IMR-90 (cell line): ENCODE data around the gene RASA1. TPM values are rescaled to one million over a fixed set of nuclear protein-coding genes. Genes with fewer than 3 reads are reported as not detected.
A peak's percentile ranks its signal among the peaks of the same experiment; 100 is the strongest.

Experiments used
- ATAC-seq: fragments of 200-7000 bp; cut with Tn5 transposase; 2 replicates; pipeline ENCODE4 v1.9.1; 2020; ENCODE audit warnings: low read depth, mild to moderate bottlenecking, moderate library complexity
- BruUV-seq: library from RNA; stranded (reverse); fragments of 400-500 nt; replicated peaks from 2 replicates; lab custom pipeline; 2021; lab: Mats Ljungman, UMichigan
- CTCF ChIA-PET: fragments of 300-600 bp; formaldehyde crosslinking; extraction: SDS; loops from one replicate; lab custom pipeline; 2021; ENCODE audit warnings: antibody characterized with exemption; lab: Yijun Ruan, JAX
- POLR2A ChIA-PET: fragments of 300-600 bp; sonication (Branson Sonifier 250); formaldehyde crosslinking; loops from one replicate; lab custom pipeline; 2022; ENCODE audit warnings: antibody characterized with exemption; ENCODE audit not compliant: unreplicated experiment; lab: Charles Lee
- DNase-seq: peaks from one replicate; pipeline ENCODE4 v3.0.0; 2013
- H2AFZ ChIP-seq: replicated peaks from 2 replicates; pipeline ENCODE3; 2013; ENCODE audit warnings: low read length, mild to moderate bottlenecking; ENCODE audit not compliant: poor library complexity
- H2AK5ac ChIP-seq: 2 replicates; pipeline ENCODE4 v1.6.1; 2013; ENCODE audit warnings: low read depth, low read length, inconsistent platforms
- H2AK9ac ChIP-seq: replicated peaks from 2 replicates; pipeline ENCODE3; 2013; ENCODE audit warnings: mild to moderate bottlenecking, low read depth, low read length, moderate library complexity; ENCODE audit not compliant: poor library complexity
- H2BK120ac ChIP-seq: 2 replicates; pipeline ENCODE4 v1.6.1; 2013; ENCODE audit warnings: low read depth, low read length, inconsistent platforms
- H2BK15ac ChIP-seq: 3 replicates; pipeline ENCODE4 v1.6.1; 2013; ENCODE audit warnings: low read depth, low read length, inconsistent platforms
- H2BK20ac ChIP-seq: 2 replicates; pipeline ENCODE4 v1.6.1; 2013; ENCODE audit warnings: low read depth, mild to moderate bottlenecking, inconsistent platforms, low read length, moderate library complexity
- H2BK5ac ChIP-seq: 2 replicates; pipeline ENCODE4 v1.6.1; 2013; ENCODE audit warnings: mild to moderate bottlenecking, low read depth, low read length, inconsistent platforms; ENCODE audit not compliant: poor library complexity, severe bottlenecking
- H3K14ac ChIP-seq: replicated peaks from 2 replicates; pipeline ENCODE4 v1.6.1; 2013; ENCODE audit warnings: low read depth, low read length, inconsistent platforms
- H3K18ac ChIP-seq: 2 replicates; pipeline ENCODE4 v1.6.1; 2013; ENCODE audit warnings: low read depth, low read length, control low read depth
- H3K23ac ChIP-seq: 2 replicates; pipeline ENCODE4 v1.6.1; 2013; ENCODE audit warnings: low read depth, low read length, inconsistent platforms
- H3K27ac ChIP-seq: 2 replicates; pipeline ENCODE4 v1.5.1; 2013; ENCODE audit warnings: mild to moderate bottlenecking, control low read depth, low read length; ENCODE audit not compliant: insufficient read depth
- H3K27me3 ChIP-seq: 2 replicates; pipeline ENCODE4 v1.6.1; 2013; ENCODE audit warnings: low read length; ENCODE audit not compliant: control insufficient read depth, insufficient read depth
- H3K36me3 ChIP-seq: 2 replicates; pipeline ENCODE4 v1.6.1; 2013; ENCODE audit warnings: low read length, mixed read lengths; ENCODE audit not compliant: control insufficient read depth, insufficient read depth
- H3K4ac ChIP-seq: 2 replicates; pipeline ENCODE4 v1.6.1; 2013; ENCODE audit warnings: low read depth, low read length, inconsistent platforms
- H3K4me1 ChIP-seq: 2 replicates; pipeline ENCODE4 v1.6.1; 2013; ENCODE audit warnings: low read length, mixed read lengths; ENCODE audit not compliant: control insufficient read depth, insufficient read depth
- H3K4me2 ChIP-seq: 2 replicates; pipeline ENCODE4 v1.6.1; 2013; ENCODE audit warnings: low read depth, mild to moderate bottlenecking, control low read depth, low read length, moderate library complexity
- H3K4me3 ChIP-seq: 2 replicates; pipeline ENCODE4 v1.5.1; 2013; ENCODE audit warnings: low read depth, mild to moderate bottlenecking, control low read depth, low read length, moderate library complexity; ENCODE audit not compliant: insufficient read depth
- H3K56ac ChIP-seq: 2 replicates; pipeline ENCODE4 v1.6.1; 2013; ENCODE audit warnings: low read length, inconsistent platforms; ENCODE audit not compliant: insufficient read depth; ENCODE audit errors: extremely low read depth
- H3K79me1 ChIP-seq, 2 experiments: 2 replicates each; pipeline ENCODE4 v1.6.1; 2013; ENCODE audit warnings: low read length in 2 of 2, inconsistent platforms in 1 of 2, low read depth in 1 of 2
- H3K9ac ChIP-seq: 2 replicates; pipeline ENCODE4 v1.6.1; 2013; ENCODE audit warnings: low read depth, low read length, control low read depth
- H3K9me1 ChIP-seq: 2 replicates; pipeline ENCODE4 v1.6.1; 2013; ENCODE audit warnings: low read length, inconsistent platforms; ENCODE audit not compliant: insufficient read depth
- H3K9me3 ChIP-seq: 2 replicates; pipeline ENCODE4 v1.6.1; 2013; ENCODE audit warnings: low read length; ENCODE audit not compliant: control insufficient read depth, insufficient read depth
- H4K20me1 ChIP-seq: 2 replicates; pipeline ENCODE4 v1.6.1; 2013; ENCODE audit warnings: low read length, inconsistent platforms; ENCODE audit not compliant: insufficient read depth
- H4K5ac ChIP-seq: 2 replicates; pipeline ENCODE4 v1.6.1; 2013; ENCODE audit warnings: mild to moderate bottlenecking, low read depth, low read length, control low read depth
- H4K8ac ChIP-seq, 2 experiments: 2 replicates each; pipeline ENCODE4 v1.6.1; 2013; ENCODE audit warnings: low read depth in 2 of 2, low read length in 2 of 2, control low read depth in 1 of 2, inconsistent platforms in 1 of 2
- H4K91ac ChIP-seq: 2 replicates; pipeline ENCODE4 v1.6.1; 2013; ENCODE audit warnings: low read depth, low read length, inconsistent platforms; ENCODE audit not compliant: insufficient read depth
- POLR2A ChIP-seq: IDR thresholded peaks from 2 replicates; pipeline ENCODE4 v1.6.1; 2012; ENCODE audit warnings: mild to moderate bottlenecking, low read depth, low read length
- RCOR1 ChIP-seq: IDR thresholded peaks from 2 replicates; pipeline ENCODE4 v1.6.1; 2012; ENCODE audit warnings: mild to moderate bottlenecking, low read length, improper control_type of control experiment; ENCODE audit not compliant: insufficient replicate concordance
- WGBS, 2 experiments: methylation state at CpG; one replicate each; pipeline versions ENCODE4 v1.1.5 to v1.1.7; 2013; ENCODE audit warnings: missing lambda C conversion rate in 2 of 2; ENCODE audit not compliant: insufficient read length in 1 of 2; ENCODE audit errors: extremely low coverage in 2 of 2; 5-methylcytosine and 5-hydroxymethylcytosine counted together
- dilution Hi-C: fragments of 300-500 bp; cut with HindIII; formaldehyde crosslinking; loops from one replicate; pipeline ENCODE4 v1.14.3; 2018; ENCODE audit warnings: low sequenced_read_pairs; ENCODE audit not compliant: unreplicated experiment
- in situ Hi-C: fragments of 300-500 bp; cut with MboI; formaldehyde crosslinking; loops from 3 replicates; pipeline ENCODE4 v1.14.3; 2019; ENCODE audit warnings: low sequenced_read_pairs, inconsistent platforms, mixed read lengths
- intact Hi-C: fragments of 100-400 bp; cut with micrococcal nuclease; formaldehyde crosslinking; loops from 2 replicates; pipeline ENCODE4 v1.10.0; 2022
- polyA plus RNA-seq, 3 experiments: library from polyadenylated mRNA; depleted of rRNA; stranded (reverse); fragments of >200 nt; gene quantifications; 2 replicates each; pipeline ENCODE4 v1.2.3, GENCODE V29; 2012; ENCODE audit warnings: low replicate concordance in 1 of 3
- total RNA-seq: library from RNA; depleted of rRNA; stranded (reverse); fragments of >200 nt; gene quantifications from 2 replicates; pipeline ENCODE4 v1.2.3, GENCODE V29; 2012

The RASA1 gene
- total and polyA plus RNA-seq, 2 of the 4 experiments (the other 2 are of a cell fraction) = 37.6 to 45.7 TPM

DNA sequence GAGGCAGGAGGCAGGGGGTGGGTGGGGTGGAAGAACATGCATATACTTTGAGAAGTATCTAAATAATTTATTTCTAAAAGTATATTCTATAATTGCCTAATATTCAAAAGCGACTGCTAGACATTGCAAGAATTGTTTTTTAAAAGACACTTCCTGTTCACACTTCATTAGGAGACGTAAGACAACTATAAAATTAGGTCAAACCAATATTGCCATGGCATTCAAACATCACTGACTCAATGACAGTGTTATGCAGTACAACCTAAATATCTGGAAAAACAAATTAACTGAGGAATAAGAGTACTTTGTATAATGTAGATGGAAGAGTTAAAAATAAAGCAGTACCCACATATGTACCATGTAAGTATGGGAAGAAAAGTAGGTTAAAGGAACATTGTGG lies 140.5 kb downstream of the RASA1 start:
- Histone ChIP-seq H2BK120ac (no peak overlapping the region), H3K14ac (no peak overlapping the region), H3K9me3 (no peaks in the 10 kb centered on the region), H4K91ac (no peak overlapping the region), H3K27me3 (no peaks in the 10 kb centered on the region), H4K5ac (no peak overlapping the region), H2AFZ (no peak overlapping the region), H3K23ac (no peak overlapping the region), H3K4me2 (no peak overlapping the region), H3K56ac (no peak overlapping the region), H3K36me3 (peaks cover 6% of the 10 kb centered on the region), H2AK9ac (no peak overlapping the region), H3K9me1 (no peaks in the 10 kb centered on the region), H2BK5ac (no peak overlapping the region), H2BK20ac (no peak overlapping the region), H4K20me1 (peaks cover 5% of the 10 kb centered on the region; the same call in 1 of the 2 replicates), H3K9ac (no peak overlapping the region), H3K4ac (no peak overlapping the region), H3K4me3 (no peak overlapping the region), H4K8ac (no peak overlapping the region), H3K27ac (no peak overlapping the region), H2BK15ac (no peak overlapping the region), H3K79me1 (peaks cover 19 to 44% of the 10 kb centered on the region in 2 experiments), H2AK5ac (no peak overlapping the region), H3K18ac (no peak overlapping the region), H3K4me1 (no peaks in the 10 kb centered on the region)
- ChIA-PET POLR2A (no interaction called here), CTCF (no interaction called here)
- ATAC-seq = no peak
- WGBS, 2 experiments = no CpG with 5 or more reads among the region's 2 CpGs
- TF ChIP-seq RCOR1 (no peak), POLR2A (peak; percentile 49; the same call in 1 of the 2 replicates)
- BruUV-seq = no TSS peak
- in situ Hi-C loops (loop anchor here (25.0 kb wide), 1 partner anchor 496 kb away; no protein-coding TSS in a partner anchor), dilution Hi-C loops (no loop called here), intact Hi-C loops (no loop called here)
- DNase-seq = no peak
